ENCODE results near the gene BHMT2.

DNA sequence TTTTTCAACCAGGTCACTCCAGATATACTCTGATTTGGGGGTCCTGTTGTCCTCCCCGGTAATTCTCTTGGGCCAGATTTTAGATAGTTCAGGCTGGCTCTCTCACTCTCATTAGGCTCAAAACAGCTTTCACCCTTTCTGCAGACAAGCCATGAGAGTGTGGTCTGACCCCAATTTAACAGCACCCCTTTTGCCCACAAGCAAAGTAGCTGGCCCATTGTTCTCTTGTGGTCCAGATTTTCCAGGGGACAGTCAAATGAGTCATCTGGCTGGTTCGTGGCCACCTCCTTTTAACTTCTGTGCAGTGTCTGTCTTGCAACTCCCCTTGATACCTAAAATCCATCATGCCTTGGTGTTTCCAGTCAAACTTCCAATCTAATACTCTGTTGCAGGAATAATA, 16.5 kb downstream of the BHMT2 start:
- TF ChIP-seq, protein P1, sequence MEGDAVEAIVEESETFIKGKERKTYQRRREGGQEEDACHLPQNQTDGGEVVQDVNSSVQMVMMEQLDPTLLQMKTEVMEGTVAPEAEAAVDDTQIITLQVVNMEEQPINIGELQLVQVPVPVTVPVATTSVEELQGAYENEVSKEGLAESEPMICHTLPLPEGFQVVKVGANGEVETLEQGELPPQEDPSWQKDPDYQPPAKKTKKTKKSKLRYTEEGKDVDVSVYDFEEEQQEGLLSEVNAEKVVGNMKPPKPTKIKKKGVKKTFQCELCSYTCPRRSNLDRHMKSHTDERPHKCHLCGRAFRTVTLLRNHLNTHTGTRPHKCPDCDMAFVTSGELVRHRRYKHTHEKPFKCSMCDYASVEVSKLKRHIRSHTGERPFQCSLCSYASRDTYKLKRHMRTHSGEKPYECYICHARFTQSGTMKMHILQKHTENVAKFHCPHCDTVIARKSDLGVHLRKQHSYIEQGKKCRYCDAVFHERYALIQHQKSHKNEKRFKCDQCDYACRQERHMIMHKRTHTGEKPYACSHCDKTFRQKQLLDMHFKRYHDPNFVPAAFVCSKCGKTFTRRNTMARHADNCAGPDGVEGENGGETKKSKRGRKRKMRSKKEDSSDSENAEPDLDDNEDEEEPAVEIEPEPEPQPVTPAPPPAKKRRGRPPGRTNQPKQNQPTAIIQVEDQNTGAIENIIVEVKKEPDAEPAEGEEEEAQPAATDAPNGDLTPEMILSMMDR (IDR thresholded peaks at IDR 0.05), result no peak
- no peak for TF ChIP-seq EZH2 (IDR thresholded peaks at IDR 0.05)
